GM18520 (cell line): ENCODE data around the gene IGFBP2.
"Not testable (repeated sequence)": the region's sequence is repeated elsewhere in the genome, so short reads cannot be mapped to it uniquely, and the experiment has no call there.

Experiments used
- ATAC-seq: cut with Tn5 transposase; IDR thresholded peaks from one replicate; pipeline ENCODE4 v1.9.1; 2021; ENCODE audit not compliant: unreplicated experiment

The IGFBP2 gene, protein sequence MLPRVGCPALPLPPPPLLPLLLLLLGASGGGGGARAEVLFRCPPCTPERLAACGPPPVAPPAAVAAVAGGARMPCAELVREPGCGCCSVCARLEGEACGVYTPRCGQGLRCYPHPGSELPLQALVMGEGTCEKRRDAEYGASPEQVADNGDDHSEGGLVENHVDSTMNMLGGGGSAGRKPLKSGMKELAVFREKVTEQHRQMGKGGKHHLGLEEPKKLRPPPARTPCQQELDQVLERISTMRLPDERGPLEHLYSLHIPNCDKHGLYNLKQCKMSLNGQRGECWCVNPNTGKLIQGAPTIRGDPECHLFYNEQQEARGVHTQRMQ

DNA sequence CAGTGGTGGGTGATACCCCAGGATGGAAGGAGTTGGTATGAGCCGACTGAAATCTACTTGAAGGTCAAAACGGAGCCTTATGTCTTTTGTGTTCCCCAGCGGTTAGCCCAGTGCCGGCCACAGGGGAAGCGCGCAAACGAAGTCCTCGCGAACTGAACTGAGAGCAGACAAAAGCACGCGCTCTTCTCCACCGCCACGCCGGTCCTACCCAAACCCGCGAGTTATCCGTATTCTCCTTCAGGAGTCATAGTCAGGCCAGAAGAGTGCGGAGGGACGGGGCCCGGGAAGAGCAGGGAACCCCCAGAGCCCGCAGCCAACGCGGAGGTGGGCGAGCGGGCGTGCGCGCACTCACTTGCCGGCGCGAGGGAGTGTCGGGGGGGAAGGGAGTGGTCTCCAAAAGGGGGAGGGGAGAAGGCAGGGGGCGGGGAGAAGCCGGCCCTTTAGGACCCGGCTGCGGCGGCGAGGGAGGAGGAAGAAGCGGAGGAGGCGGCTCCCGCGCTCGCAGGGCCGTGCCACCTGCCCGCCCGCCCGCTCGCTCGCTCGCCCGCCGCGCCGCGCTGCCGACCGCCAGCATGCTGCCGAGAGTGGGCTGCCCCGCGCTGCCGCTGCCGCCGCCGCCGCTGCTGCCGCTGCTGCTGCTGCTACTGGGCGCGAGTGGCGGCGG is at the start of gene IGFBP2:
Gene IGFBP2 (plus strand): TSS at position 469 of the 664 bp plus-strand sequence. CDS start 104 bp downstream, at position 573.
- ATAC-seq = no peak

DNA sequence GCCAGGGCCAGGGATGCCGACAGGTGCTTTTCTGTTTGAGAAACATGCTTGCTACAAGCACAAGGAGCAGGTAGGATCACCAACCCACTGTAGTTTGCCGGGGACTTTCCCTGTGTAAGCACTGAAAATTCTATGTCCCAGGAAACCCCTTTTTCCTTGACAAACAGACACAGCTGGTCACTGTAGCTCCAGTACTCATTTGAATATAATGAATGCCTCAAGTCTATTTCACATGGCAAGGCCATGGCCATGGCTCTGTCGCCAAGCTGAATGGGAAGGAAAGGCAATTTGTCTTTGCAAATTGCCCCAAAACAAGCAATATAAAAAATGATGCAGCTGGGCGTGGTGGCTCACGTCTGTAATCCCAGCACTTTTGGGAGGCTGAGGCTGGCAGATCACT is 49.6 kb upstream of the IGFBP2 start:
- ATAC-seq = no peak

DNA sequence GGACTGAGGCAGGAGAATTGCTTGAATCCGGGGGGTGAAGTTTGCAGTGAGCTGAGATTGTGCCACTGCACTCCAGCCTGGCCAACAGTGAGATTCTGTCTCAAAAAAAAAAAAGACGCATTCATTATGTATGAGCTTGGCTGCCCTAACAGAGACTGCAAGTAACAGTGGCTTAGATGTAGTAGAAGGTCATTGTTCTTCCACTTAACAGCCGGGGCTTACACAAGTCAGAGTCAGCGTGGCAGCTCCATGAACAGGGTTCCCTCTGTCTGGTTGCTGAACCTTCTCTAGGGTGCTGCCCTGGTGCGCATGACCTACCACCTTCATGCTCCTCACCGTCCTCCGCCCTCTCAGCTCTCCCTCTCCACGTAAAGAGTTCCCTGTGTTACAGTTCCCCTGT is 49.1 kb upstream of the IGFBP2 start:
- ATAC-seq = no peak

DNA sequence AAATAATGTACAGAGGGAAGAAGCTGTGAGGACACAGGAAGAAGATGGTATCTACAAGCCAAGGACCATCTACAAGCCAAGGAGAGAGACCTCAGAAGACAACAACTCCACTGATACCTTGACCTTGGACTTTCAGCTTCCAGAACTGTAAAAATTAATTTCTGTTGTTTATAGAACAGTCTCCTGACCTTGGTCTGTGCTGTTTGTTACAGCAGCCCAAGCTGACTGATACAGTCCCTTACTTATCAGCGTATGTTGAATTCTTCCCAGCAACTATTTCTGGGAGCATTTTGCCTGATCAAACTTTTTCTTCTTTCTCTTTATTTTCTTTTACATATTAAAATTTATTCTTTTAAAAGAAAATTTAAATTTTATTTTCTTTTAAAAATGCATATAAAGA is 47.8 kb upstream of the IGFBP2 start:
- no peak for ATAC-seq

DNA sequence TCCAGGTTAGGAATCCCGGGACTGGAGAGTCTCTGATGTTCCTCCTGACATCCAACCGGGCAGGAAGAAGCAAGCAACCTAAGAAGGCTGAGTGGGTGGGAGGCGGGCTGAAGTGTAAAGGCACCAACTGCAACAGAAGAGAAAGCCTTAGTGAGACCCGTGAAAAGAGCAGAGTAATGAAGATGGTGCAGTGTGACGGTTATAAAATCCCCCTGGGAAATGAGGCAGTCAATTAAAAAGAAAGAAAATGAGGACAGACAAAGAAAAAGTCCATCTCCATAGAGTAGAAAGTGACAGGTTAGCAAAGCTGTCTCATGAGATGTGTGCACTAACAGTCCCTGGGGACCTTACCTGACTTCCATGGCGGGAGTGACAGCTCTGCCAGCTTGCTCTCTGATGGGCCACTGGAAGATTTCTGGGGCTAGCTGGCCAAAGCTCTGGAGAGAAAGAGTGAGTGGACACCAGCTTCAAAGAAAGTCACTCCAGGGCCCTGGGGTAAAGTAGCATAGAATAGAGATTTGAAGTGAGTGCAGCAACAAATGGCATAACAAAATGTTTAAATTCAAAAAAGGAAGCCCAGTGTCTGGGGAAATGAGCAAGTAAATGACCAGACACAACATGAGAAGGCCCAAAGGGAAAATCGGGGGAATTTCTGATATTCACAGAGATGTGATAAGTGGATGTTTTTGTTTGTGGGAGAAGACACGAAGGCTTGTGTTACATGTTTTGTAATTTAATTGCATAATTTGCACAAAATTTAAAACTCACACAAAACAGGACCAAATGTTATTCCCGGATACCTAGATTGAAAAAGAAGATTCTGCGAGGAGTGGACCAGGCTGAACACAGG is 44.1 kb upstream of the IGFBP2 start:
- no peak for ATAC-seq

DNA sequence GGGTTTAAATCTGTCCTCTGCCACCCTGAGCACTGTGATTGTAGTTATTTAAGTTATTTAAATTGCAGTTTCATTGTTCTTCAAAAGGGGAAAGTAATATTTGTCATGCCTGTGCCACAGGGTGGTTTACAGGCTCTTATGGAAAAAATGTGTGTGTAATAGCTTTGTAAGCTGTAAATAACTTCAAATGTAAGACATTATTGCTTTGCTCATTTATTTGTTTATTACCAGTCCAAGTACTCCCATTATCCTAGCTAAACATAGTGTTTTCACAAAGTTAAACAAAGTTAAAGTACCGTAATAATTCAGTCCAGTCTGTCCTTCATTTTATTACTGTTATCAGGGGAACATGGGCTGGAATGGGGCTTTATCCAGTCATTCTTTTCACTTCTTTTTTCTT is 43.4 kb upstream of the IGFBP2 start:
- ATAC-seq = no peak

DNA sequence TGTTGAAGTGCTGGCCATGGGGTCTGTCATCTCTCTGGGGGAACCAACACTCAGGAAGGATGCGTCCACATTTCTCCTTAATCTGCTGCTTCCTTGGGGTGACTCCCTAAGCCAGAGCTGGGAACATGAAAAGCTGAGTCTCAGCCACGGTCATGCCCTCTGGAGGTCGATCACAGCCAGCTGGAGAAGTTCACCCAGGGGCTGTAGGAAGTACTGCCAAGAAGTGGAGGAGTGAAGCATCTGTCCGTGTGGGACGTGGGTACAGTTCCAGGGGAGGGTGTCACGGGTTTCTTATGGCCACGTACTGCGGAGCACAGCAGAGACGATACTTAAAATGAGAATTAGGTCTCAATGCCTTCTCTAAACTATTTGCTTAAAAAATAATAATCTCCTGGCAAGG is 42.4 kb upstream of the IGFBP2 start:
- no peak for ATAC-seq

DNA sequence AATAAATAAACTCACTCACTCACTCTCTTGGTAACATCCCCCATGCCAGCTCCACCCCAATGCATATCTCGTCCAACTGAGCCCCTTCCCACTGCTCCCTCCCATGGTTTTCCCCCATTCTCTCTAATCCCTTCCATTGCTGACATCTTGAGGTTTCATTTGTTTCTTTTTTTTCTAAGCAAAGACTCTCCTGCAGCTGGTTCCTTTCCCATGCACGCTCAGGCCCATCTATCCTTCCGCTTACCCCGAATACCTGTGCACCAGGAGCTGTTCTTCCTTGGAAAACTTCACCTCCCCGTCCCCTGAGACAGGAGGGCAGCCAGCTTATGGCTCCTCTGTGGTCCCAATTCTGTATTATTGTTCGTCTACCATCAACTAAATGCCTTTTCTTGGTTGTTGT is 41.7 kb upstream of the IGFBP2 start:
- no peak for ATAC-seq

DNA sequence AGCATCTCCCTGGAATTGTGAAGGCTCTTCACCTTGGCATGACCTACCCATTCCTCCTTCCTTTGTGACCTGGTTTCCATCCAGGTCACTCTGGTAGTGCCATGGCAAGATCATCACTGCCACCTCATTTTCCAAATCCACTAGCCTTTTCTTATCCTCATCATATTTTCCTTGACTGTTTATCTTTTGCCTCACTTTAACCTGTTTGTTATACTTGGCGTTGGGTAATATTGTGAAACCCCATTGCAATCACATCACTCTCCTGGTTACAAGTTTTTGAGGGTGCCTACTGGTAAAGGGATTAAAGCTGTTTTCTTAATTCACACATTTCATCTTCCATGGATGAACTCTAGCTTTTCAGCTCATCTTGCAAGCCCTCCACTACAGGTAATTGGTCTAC is 39.1 kb upstream of the IGFBP2 start:
- ATAC-seq = no peak

DNA sequence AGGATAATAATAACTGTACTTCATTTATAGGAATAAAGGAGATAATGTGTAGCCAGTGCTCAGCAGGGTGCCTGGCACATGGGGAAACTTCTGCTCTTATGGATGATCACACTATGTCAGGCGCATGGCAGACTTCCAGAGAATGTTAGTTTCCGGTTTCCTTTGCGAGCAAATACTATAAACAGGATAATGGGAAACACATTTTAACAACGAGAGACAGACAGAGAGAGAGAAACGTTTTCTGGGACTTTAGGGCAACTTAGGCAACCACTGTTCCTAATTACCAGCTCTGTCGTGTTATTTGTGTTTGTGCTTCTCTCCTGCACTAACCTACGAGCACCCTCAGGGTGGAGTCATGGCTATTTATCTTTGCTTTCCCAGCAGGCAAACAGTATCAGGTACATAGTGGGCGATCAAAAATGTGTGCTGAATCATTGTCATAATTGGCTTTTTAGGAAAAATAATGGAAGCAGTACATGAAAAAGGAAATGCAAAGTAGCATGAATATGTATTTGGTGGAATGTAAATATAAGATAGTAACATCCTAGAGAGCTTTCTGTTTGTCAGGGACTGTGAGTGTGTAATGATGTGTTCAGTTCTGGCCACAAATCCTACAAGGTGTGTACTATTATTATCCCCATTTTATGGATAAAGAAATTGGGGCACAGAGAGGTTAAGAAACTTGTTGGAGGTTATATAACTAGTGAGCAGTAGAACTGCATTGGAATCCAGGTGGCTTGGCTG is 36.8 kb upstream of the IGFBP2 start:
- no peak for ATAC-seq

DNA sequence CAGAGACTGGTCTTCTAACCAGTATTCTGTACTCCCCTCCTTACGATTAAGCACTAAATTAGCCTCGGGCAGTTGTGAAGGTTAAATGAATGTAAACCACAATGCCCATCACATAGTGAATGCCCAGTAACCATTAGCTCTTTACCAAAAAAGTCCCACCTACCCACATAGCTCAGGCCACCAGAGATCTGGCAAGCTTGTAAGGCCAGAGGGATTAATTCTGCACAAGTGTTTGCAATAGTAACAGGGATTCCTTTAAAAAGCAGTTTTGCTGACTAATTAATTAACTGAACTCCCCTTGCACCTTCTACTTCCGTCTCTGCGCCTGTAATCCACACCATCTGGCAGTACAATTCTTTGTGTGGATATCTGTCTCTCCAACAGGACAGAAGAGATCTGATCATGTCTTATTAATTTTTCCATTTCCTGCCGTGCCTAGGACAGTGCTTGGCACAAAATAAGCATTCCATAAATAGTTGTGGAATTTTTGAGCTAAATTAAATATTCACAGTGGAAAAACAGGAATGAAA is 36.2 kb upstream of the IGFBP2 start:
- ATAC-seq = no peak

DNA sequence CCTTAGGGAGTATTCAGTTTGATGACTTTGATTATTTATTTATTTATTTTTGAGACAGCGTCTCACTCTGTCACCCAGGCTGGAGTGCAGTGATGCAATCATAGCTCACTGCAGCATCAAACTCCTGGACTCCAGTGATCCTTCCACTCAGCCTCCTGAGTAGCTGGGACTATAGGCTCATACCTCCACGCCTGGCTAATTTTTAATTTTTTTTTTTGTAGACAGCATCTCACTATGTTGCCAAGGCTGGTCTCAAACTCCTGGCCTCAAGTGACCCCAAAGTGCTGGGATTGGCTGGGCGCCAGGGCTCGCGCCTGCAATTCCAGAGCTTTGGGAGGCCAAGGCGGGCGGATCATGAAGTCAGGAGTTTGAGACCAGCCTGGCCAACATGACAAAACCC is 35.4 kb upstream of the IGFBP2 start:
- not testable (repeated sequence) for ATAC-seq

DNA sequence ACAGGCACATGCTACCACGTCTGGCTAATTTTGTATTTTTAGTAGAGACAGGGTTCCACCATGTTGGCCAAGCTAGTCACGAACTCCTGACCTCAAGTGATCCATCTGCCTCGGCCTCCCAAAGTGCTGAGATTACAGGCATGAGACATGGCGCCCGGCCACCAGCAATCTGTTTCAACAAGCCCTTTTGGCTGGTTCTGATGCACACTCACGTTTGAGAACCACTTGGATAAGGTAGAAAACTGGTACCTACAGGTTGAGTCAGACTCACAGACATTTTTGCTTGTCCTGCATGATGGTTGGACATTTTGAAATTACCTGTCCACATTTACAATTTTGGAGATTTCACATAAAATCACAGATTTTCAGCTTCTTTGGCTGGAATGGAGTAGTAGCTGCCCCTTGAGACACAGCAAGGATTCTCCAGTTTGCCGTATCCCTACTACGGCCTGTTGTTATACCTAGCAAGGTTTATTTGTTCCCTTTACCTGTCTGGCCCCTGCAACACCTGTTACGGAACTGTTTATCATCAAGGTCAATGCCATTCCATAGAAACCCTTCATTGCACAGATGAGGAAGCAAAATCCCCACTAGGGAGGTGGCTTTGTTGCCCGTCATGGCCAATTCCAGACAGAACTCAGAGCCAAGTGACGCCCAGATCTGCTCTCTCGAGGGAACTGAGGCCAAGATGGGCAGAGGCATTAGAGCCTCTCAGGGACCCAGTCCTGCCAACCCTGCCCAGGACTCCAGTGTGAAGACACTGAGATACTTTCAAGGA is 31.4 kb upstream of the IGFBP2 start:
- no peak for ATAC-seq

DNA sequence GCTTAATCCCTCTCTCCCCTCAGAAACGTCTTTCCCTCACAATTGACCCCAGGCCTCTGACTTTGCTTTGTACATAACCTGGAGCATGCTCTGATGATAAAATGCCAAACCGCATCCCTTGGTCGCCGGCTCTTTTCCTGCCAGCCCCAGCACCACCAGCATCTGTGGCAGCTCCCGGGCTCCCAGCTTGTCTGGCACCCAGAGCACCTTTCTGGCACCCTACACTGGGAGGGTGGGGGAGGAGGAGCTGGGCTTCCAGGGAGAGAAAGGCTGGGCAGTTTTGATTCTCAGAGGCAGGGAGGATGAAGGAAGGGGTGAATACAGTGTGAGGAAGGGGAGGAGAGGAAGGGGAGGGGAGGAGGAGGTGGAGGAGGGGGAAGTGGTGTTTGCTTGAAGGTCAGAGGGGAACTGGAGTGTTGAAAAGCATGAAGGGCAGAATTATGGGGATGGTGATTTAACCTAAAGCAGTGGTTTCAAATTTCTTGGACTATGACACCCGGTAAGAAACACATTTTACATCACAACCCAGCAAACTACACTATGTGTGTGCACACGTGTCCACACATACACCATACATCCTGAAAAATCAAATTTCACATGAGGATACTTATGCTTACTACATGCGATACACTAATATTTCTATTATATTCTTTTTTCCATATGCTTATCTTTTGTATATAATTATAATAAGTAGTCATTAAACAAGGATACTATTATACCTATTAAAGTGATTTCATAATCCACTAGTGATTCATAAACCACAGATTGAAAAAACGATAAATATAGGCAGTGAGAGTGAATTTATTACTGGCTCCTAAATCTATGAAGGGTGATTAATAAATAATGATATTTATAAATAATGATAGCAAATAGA is 30.0 kb upstream of the IGFBP2 start:
- no peak for ATAC-seq

DNA sequence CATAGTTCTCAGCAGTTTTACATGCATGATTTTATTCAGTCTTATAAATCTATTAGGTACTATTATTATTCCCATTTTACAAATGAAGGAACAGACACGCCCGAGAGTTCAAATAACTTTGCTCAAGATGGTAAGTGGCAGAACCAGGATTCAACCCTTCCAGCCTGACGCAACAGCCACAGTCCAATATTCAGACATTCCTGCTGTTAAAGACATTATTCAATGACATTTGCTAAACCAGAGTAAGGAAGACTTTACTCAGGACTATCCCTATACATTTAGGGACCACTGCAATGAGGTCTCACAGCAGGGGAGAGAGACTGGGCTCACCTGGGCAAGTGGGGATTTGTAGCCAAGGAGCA is 29.4 kb upstream of the IGFBP2 start:
- ATAC-seq = no peak

DNA sequence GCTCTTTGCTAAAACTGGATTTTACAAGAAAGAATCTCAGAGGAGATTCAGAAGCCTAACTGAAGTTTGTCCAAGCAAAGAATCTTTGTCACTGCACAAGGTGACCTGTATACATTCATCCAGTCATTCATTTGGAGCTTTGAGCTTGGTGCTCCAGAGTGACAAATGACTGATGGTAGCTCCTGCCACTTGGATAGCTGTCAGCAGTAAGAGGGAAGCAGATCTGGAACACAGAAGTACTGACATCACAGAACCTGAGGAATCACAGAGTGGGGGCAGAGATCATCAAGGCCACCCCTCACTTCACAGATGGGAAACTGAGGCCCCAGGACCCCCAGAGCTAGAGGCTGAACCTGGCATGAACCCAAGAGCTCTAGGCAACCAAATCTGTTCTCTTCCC is 28.8 kb upstream of the IGFBP2 start:
- ATAC-seq = no peak

DNA sequence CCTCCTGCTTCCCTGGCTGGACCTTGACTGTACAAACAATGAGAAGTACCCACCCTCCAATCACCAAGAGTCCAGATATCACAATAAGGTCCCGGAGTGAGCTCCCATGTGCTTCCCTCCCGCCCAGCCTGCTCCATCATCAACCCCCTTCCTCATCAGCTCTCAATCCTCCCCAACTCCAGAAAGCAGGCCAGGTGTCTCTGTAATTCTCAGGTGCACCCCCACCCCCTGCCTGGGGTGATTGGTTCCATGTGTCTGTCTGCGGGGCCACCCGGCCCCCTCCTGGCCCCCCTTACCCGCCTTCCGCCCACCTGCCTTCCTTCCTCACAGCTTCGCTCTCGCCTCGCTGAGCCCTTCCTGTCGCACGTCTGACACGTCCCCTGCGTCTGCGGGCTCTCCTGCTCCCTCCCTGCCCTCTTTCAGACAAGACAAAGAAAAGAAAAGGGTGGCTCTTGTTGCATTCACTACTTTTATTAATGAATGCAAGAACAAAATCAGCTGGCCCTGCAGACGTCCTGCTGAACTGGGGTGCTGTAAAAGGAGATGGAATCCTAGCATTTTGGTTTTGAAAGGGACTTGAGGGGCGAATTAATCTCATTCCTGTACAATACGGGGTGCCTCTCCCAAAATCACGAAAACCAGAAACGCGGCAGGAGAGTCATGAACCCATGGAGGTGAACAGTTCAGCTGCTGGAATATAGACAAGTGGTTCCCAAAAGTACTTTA is 26.5 kb upstream of the IGFBP2 start:
- no peak for ATAC-seq

DNA sequence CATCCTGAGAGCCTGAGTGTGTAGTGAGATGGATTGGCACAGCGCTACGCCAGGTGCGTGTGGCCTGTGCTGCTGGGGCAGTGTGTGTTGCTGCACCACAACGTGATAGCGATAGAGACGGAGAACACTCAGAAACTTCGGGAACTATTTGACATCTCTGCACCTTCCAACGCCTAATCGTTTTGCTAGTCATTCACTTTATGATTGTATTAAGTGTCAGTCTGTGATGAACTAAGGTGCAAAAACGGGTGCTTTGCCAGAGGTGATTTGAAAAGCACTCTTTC is 26.0 kb upstream of the IGFBP2 start:
- ATAC-seq = no peak

DNA sequence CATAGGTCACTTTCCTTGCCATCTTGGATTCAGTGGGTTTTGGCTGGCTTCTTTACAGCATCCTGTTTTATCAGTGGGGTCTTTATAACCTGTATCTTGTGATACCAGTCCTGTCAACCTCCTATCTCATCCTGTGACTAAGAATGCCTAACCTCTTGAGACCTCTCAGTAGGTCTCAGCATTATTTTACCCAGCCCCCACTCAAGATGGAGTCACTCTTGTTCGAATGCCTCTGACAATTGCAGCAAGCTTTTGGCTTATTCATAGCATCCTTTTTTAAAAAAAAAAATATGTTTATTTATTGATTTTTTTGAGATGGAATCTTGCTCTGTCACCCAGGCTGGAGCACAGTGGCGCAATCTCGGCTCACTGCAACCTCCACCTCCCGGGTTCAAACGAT is 24.7 kb upstream of the IGFBP2 start:
- no peak for ATAC-seq
